Measurements from ENCODE around the gene PDZD8. TPM values are rescaled to one million over a fixed set of nuclear protein-coding genes. Genes with fewer than 3 reads are reported as not detected.

The PDZD8 gene
- total and polyA plus RNA-seq, 2 donors from 2014 or later, result 7.4 to 41.9 TPM

DNA sequence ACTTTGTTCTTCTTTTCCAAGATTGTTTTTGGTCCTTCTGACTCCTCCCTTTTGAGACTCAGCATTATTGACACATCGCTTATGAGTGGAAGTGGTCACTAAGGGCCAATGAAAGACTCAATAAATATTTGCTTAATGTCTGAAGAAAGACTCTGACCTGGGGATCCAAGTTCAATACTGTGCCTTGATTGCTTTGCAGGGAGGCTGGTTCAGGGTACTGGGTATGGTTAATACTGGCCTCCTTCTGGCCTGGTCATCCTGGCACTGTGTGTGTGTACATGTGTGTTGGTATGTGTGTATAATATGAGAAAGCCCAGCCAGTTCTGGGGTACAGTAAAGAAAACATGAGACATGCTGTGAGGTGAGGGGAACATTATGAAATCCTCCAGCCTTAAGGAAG is 7.6 kb upstream of the PDZD8 start:
- TF ChIP-seq, protein P1, sequence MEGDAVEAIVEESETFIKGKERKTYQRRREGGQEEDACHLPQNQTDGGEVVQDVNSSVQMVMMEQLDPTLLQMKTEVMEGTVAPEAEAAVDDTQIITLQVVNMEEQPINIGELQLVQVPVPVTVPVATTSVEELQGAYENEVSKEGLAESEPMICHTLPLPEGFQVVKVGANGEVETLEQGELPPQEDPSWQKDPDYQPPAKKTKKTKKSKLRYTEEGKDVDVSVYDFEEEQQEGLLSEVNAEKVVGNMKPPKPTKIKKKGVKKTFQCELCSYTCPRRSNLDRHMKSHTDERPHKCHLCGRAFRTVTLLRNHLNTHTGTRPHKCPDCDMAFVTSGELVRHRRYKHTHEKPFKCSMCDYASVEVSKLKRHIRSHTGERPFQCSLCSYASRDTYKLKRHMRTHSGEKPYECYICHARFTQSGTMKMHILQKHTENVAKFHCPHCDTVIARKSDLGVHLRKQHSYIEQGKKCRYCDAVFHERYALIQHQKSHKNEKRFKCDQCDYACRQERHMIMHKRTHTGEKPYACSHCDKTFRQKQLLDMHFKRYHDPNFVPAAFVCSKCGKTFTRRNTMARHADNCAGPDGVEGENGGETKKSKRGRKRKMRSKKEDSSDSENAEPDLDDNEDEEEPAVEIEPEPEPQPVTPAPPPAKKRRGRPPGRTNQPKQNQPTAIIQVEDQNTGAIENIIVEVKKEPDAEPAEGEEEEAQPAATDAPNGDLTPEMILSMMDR (IDR thresholded peaks at IDR 0.05; ENCODE audit: borderline replicate concordance, extremely low read depth, insufficient read depth), result no peak
- DNase-seq (no peak), FAIRE-seq (no peak)
- H3K9me3 ChIP-seq (ENCODE audit: control insufficient read depth in 2 of 3, insufficient read depth in 1 of 3, low read length in 3 of 3), result no peaks in the 10 kb centered on the region
- intact Hi-C loops (cut with DNase I), result no loop called here
- no peak overlapping the region for H3K4me3 ChIP-seq (ENCODE audit: low read length in 3 of 3)
- no peak overlapping the region for H3K27ac ChIP-seq (ENCODE audit: low read depth in 2 of 2, low read length in 2 of 2)
- H3K27me3 ChIP-seq (ENCODE audit: control insufficient read depth, insufficient read depth, low read length), result no peaks in the 10 kb centered on the region
- H3K9ac ChIP-seq (ENCODE audit: low read length in 3 of 3), result no peak overlapping the region
- H3K36me3 ChIP-seq (ENCODE audit: control insufficient read depth in 2 of 3, insufficient read depth in 3 of 3, low read length in 3 of 3), result no peaks in the 10 kb centered on the region
- H3K4me1 ChIP-seq (ENCODE audit: control insufficient read depth in 2 of 3, insufficient read depth in 2 of 3, low read depth in 1 of 3, low read length in 3 of 3), result no peaks in the 10 kb centered on the region

DNA sequence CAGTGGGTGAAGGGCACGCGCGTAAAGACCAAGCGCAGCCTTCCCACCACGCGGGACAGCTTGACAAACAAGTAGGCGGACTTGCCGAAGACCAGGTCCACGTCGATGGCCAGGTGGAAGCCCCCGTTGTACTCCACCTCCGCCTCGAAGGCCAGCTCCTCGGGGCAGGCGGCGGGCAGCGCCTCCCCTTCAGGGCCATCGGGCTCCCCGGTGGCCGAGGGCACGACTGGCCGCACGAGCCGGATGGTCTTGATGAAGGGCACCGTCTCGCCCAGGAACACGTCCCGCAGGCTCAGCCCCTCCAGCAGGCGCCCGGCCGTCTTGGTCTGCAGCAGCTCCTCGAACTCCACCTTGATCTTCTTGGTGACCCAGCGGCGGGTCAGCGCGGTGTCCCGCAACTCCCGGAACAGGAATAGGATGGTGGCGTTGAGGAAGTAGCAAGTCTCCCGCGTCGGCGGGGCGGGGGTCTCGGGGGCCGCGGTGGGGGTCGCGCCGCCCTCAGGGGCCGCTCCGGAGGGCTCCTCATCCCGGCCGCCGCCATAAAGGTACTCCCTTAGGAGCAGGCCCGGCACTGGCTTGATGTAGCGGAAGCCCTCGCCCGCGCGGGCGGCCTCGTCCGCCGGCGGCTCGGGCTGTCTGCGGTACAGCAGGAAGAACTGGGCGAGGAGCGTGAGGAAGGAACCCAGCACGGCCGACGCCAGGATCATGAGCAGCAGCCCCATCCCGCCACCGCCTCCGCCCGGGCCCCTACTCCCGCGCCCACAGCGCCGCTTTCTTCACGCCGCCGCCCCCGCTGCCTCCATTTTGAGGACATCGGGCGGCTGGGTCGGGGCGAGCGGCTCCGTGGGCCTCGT is 507 bp downstream of the PDZD8 start:
- Histone ChIP-seq H3K9ac (ENCODE audit: low read length in 3 of 3) (peak overlapping the region; percentile 67 to 85 (median 74)), H3K27ac (ENCODE audit: low read depth in 2 of 2, low read length in 2 of 2) (peak overlapping the region; percentile 90 to 93), H3K9me3 (ENCODE audit: control insufficient read depth in 2 of 3, insufficient read depth in 1 of 3, low read length in 3 of 3) (no peaks in the 10 kb centered on the region), H3K4me3 (ENCODE audit: low read length in 3 of 3) (peak overlapping the region; percentile 80 to 96 (median 82)), H3K36me3 (ENCODE audit: control insufficient read depth in 2 of 3, insufficient read depth in 3 of 3, low read length in 3 of 3) (no peaks in the 10 kb centered on the region), H3K27me3 (ENCODE audit: control insufficient read depth, insufficient read depth, low read length) (no peaks in the 10 kb centered on the region), H3K4me1 (ENCODE audit: control insufficient read depth in 2 of 3, insufficient read depth in 2 of 3, low read depth in 1 of 3, low read length in 3 of 3) (peaks cover 3 to 10% (median 4%) of the 10 kb centered on the region in 3 donors)
- TF ChIP-seq, protein P1 (IDR thresholded peaks at IDR 0.05; ENCODE audit: borderline replicate concordance, extremely low read depth, insufficient read depth), result no peak
- peak in 4 of 5 donors; percentile 47 to 85 (median 66) for DNase-seq
- no peak for FAIRE-seq
- intact Hi-C loops (cut with DNase I), result no loop called here

DNA sequence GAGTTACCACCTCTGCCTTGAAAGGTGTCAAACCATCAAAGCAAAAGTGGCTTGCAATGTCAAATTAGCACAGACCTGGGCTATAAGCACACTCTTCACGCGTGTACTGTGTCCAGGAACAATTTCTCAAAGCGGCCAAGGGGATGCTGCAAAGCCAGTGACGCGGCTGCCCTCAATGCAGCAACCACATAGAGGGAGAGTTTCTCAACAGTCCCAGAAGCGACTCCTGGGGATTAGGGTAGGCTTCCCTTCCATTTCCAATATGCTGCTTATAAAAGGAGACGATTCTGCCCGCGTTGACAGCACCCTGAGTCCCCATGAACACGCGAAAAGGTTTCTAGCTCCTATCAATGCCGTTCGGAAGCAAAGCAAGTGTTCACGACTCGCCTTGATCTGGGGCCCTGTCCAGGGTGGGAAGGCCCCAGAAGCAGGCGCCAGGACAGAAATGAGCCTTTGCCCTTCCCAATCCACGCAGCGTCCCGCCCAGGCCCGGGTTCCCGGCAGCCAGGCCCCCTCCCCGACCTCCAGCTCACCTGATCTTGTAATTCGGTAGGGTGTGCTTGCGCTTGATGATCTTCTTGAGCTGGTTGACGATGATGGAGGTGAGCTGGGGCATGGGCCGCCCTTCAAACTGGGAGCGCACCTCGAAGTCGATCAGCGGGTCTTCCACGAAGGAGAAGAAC is 1.3 kb downstream of the PDZD8 start:
- H3K4me1 ChIP-seq (ENCODE audit: control insufficient read depth in 2 of 3, insufficient read depth in 2 of 3, low read depth in 1 of 3, low read length in 3 of 3), result peaks cover 3 to 10% (median 4%) of the 10 kb centered on the region in 3 donors
- H3K9ac ChIP-seq (ENCODE audit: low read length in 3 of 3), result peak overlapping the region; percentile 67 to 85 (median 74)
- TF ChIP-seq, protein P1 (IDR thresholded peaks at IDR 0.05; ENCODE audit: borderline replicate concordance, extremely low read depth, insufficient read depth), result no peak
- FAIRE-seq (no peak), DNase-seq (peak; percentile 43 to 75 (median 61))
- peak overlapping the region; percentile 80 to 96 (median 82) for H3K4me3 ChIP-seq (ENCODE audit: low read length in 3 of 3)
- no peaks in the 10 kb centered on the region for H3K9me3 ChIP-seq (ENCODE audit: control insufficient read depth in 2 of 3, insufficient read depth in 1 of 3, low read length in 3 of 3)
- intact Hi-C loops (cut with DNase I), result no loop called here
- H3K36me3 ChIP-seq (ENCODE audit: control insufficient read depth in 2 of 3, insufficient read depth in 3 of 3, low read length in 3 of 3), result no peaks in the 10 kb centered on the region
- peak overlapping the region; percentile 90 to 93 for H3K27ac ChIP-seq (ENCODE audit: low read depth in 2 of 2, low read length in 2 of 2)
- no peaks in the 10 kb centered on the region for H3K27me3 ChIP-seq (ENCODE audit: control insufficient read depth, insufficient read depth, low read length)

Measured in kidney (tissue), 14 donors.